SJSA1 (cell line): ENCODE results near the gene NR4A3. TPM values are rescaled to one million over a fixed set of nuclear protein-coding genes. Genes with fewer than 3 reads are reported as not detected.

Source experiments
- DNase-seq, 2 experiments: peaks; one replicate each; pipeline ENCODE4 v3.0.0-alpha.2; 2015 to 2020; ENCODE audit warnings: low spot score in 2 of 2, low read depth in 1 of 2
- H3K27ac ChIP-seq: fragments of 250-450 bp; sonication (Bioruptor Pico); 2 replicates; pipeline ENCODE4 v1.5.1; 2020; ENCODE audit warnings: mild to moderate bottlenecking, moderate library complexity
- H3K27me3 ChIP-seq: fragments of 250-450 bp; sonication (Bioruptor Pico); replicated peaks from 2 replicates; pipeline ENCODE4 v1.5.1; 2020; ENCODE audit warnings: mild to moderate bottlenecking, moderate library complexity
- H3K36me3 ChIP-seq: fragments of 250-450 bp; sonication (Bioruptor Pico); 2 replicates; pipeline ENCODE4 v1.5.1; 2020; ENCODE audit warnings: mild to moderate bottlenecking
- H3K4me1 ChIP-seq: fragments of 250-450 bp; sonication (Bioruptor Pico); replicated peaks from 2 replicates; pipeline ENCODE4 v1.6.1; 2021; ENCODE audit warnings: mild to moderate bottlenecking
- H3K4me3 ChIP-seq: fragments of 250-450 bp; sonication (Bioruptor Pico); 2 replicates; pipeline ENCODE4 v1.5.1; 2020; ENCODE audit warnings: mild to moderate bottlenecking
- H3K9me3 ChIP-seq: fragments of 250-450 bp; sonication (Bioruptor Pico); replicated peaks from 2 replicates; pipeline ENCODE4 v1.5.1; 2020; ENCODE audit warnings: mild to moderate bottlenecking
- total RNA-seq: library from RNA; depleted of rRNA; stranded (reverse); fragments of >200 nt; shearing (Covaris generic); gene quantifications from 2 replicates; pipeline ENCODE4 v1.2.3, GENCODE V29; 2014; rRNA removed

Gene NR4A3
- total RNA-seq, 1 experiment from 2014 or later, result 0.24 TPM

DNA sequence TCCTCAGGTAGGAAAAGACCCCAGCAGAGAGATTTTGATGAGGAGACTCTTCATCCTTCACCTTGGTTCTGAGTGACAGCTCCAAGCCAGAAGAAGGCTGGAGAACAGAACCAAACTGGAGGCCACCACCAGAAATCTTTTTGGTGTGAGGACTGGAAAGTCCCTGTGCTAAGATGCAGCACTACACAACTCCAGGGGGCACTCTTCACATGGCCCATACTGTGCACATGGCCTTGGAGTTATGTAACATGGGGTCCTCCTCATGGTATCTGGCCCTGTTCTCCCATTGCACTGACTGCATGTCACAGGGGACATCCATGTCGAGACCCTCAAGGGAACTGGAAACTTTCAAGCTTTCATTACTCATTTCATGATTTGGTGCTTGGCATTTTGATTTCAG is 67.4 kb downstream of the NR4A3 start:
- no peak overlapping the region for H3K4me3 ChIP-seq
- peaks cover 6% of the 10 kb centered on the region; the same call in 1 of the 2 replicates for H3K27me3 ChIP-seq
- 0 out of 2 replicates have a peak, but pooled peaks cover 2% of the 10 kb centered on the region for H3K9me3 ChIP-seq
- no peak for DNase-seq
- H3K27ac ChIP-seq, result no peak overlapping the region
- no peaks in the 10 kb centered on the region for H3K4me1 ChIP-seq
- no peaks in the 10 kb centered on the region for H3K36me3 ChIP-seq

DNA sequence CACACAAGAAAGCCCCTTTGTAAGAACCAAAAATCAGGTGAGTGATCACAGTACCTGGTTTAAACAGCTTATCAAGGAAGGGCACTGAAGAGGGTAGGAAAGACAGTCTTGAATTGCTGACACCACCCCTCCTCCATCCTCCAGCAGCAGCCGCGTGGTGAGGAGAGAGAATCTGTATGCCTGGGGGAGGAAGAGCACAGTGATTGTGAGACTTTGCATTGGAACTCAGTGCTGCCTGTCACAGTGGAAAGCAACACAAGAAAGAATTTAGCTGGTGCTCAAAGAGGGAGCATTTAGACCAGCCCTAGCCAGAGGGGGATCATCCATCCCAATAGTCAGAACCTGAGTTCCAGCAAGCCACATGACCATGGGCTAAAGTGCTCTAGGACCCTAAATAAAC is 73.1 kb downstream of the NR4A3 start:
- Histone ChIP-seq H3K27me3 (peaks cover 18% of the 10 kb centered on the region; the same call in 1 of the 2 replicates), H3K36me3 (no peaks in the 10 kb centered on the region), H3K9me3 (0 out of 2 replicates have a peak, but pooled peaks cover 2% of the 10 kb centered on the region), H3K4me1 (no peaks in the 10 kb centered on the region), H3K27ac (no peak overlapping the region), H3K4me3 (no peak overlapping the region)
- no peak for DNase-seq

DNA sequence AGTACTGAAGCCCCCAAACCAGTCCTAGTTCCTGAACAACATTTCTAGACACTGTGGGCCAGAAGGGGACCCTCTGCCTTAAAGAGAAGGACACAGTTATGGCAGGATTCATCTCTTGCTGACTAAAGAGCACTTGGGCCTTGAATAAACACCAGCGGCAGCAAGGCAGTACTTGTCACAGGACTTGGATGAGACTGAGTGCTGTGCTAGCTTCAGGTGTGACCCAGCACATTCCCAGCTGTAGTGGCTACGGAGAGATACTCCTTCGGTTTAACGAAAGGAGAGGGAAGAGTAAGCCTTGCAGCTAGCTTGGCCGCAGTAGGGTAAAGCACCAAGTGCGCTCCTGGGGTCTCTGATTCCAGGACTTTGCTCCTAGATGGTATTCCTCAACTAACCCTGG is 73.8 kb downstream of the NR4A3 start:
- DNase-seq, result no peak
- Histone ChIP-seq H3K36me3 (no peaks in the 10 kb centered on the region), H3K27me3 (peaks cover 18% of the 10 kb centered on the region; the same call in 1 of the 2 replicates), H3K4me3 (no peak overlapping the region), H3K27ac (no peak overlapping the region), H3K4me1 (no peaks in the 10 kb centered on the region), H3K9me3 (no peaks in the 10 kb centered on the region)

DNA sequence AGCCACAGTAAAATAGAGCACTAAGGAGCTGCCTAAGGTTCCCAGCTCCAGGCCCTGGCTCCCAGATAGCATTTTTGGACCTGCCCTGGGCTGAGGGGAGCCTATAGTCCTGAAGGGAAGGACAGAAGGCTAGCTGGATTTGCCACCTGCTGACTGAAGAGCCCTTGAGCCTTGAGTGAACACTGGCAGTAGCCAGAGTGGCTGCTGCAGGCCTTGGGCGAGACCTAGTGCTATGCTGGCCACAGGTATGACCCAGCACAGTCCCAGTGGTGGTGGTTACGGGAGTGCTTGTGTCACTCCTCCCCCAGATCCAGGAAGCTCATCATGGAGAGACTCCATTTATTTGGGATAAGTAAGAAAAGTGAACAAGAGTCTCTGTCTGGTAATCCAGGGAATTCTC is 74.4 kb downstream of the NR4A3 start:
- H3K27ac ChIP-seq, result no peak overlapping the region
- H3K9me3 ChIP-seq, result no peaks in the 10 kb centered on the region
- no peak for DNase-seq
- no peak overlapping the region for H3K4me3 ChIP-seq
- H3K4me1 ChIP-seq, result no peaks in the 10 kb centered on the region
- no peaks in the 10 kb centered on the region for H3K36me3 ChIP-seq
- H3K27me3 ChIP-seq, result peaks cover 18% of the 10 kb centered on the region; the same call in 1 of the 2 replicates

DNA sequence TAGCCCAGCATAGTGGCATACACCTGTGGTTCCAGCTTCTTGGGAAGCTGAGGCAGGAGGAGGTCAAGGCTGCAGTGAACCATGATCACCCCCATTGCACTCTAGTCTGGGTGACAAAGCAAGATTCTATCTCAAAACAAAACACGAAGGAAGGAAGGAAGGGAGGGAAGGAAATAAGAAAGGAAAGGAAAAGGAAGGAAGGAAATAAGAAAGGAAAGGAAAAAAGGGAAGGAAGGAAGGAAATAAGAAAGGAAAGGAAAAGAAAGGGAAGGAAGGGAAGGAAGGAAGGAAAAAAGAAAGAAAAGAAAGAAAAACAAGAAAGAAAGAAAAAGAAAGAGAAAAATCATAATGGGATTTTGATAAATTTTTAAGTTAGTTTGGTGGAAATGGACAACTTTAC is 81.7 kb downstream of the NR4A3 start:
- Histone ChIP-seq H3K27me3 (0 out of 2 replicates have a peak, but pooled peaks cover 5% of the 10 kb centered on the region), H3K9me3 (no peaks in the 10 kb centered on the region), H3K27ac (no peak overlapping the region), H3K4me1 (peaks cover 11% of the 10 kb centered on the region; the same call in 1 of the 2 replicates), H3K36me3 (peaks cover 5% of the 10 kb centered on the region), H3K4me3 (no peak overlapping the region)
- no peak for DNase-seq

DNA sequence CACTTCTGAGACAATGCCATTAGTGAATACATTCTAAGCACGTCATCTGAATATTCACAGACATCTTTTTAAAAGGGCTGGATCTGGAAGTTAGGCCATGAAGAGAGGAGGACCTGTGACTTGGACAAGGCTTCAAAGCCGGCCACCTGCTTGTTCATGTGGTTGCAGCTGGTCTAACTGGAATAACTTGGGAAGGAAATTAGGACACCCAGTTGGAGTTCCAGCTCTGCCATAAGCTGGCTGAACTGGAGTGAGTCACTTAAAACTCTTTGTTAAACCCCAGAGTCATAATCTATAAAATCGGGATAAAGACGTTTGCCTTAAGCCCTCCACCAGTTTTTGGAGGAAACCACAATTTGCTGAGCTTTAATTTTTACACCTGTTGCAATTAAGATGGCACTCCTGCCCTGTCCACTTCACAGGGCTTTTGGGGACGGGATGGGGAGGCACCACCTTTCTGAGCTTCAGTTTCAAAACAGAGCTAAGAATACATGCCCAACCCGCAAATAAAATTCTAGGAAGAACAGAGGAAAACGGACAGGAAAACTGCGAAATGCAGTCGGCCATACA is 84.2 kb downstream of the NR4A3 start:
- Histone ChIP-seq H3K27ac (no peak overlapping the region), H3K27me3 (no peaks in the 10 kb centered on the region), H3K9me3 (no peaks in the 10 kb centered on the region), H3K4me1 (peaks cover 11% of the 10 kb centered on the region; the same call in 1 of the 2 replicates), H3K4me3 (peak overlapping the region; percentile 98), H3K36me3 (peaks cover 5% of the 10 kb centered on the region)
- DNase-seq, result no peak

DNA sequence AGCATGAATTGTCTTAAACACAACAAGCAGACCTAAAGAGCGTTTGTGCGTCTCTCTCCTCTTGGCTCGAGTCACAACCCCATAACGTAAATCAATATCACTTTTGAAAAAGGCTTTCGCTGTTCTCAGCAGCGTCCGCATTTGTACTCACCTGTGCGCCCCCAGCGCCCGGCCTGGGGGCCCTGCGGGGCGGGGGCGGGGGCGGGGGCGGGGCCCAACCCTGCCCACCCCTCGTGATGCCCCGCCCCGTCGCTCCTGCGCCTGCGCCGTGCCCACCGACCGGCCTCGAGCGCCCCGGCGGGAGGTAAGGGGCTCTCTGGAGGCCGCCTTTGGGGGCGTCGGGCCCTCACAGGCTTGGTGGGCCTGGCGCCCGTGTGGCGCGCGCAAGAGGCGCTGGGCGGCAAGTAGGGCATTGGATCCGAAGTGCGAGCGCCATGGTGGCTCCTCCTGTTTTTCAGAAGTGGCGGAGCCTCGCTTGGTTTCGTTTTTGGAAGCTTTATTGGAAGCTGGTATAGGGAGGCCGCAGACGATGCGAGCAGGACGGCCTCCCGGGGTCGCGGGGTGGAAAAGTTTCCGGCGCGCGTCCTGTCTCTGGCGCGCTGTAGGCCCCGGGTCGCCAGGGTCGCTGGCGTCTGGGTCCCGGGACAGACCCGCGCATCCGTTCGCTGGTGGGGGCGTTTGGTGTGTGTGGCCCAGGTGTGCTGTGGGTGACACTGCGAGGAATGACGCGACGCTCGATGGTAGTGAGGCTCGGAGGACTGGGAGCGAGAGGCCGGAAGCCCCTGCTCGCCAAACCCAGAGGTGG is 84.9 kb downstream of the NR4A3 start, which contains the start of gene STX17:
Gene STX17, plus strand, starts transcription at position 252 of the 805 bp plus-strand sequence. CDS start 8,586 bp downstream, outside the sequence.
- Histone ChIP-seq H3K36me3 (peaks cover 5% of the 10 kb centered on the region), H3K27me3 (no peaks in the 10 kb centered on the region), H3K4me3 (peak within 1 kb of the TSS; percentile 98), H3K4me1 (peaks cover 11% of the 10 kb centered on the region; the same call in 1 of the 2 replicates), H3K9me3 (no peaks in the 10 kb centered on the region), H3K27ac (peak within 1 kb of the TSS; percentile 96)
- peak; percentile 66 to 90 for DNase-seq

DNA sequence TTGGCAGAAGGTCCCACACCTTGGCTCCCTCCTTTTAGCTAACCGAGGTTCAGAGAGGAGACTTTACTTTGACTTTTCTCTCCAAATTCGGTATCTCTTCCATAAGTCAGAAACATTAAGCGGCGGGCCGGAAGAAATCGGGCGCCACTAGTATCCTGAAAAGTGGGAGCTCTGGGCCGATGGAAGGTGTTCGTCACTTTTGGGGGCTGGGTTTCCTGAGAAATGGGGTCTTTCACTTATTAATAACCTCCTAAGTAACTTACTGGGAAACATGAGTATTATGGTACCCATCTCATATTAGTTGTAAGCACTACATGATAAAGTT is 85.5 kb downstream of the NR4A3 start:
- Histone ChIP-seq H3K27me3 (no peaks in the 10 kb centered on the region), H3K9me3 (no peaks in the 10 kb centered on the region), H3K4me1 (peaks cover 11% of the 10 kb centered on the region; the same call in 1 of the 2 replicates), H3K27ac (peak overlapping the region; percentile 96), H3K4me3 (peak overlapping the region; percentile 98), H3K36me3 (peaks cover 5% of the 10 kb centered on the region)
- DNase-seq, result no peak

DNA sequence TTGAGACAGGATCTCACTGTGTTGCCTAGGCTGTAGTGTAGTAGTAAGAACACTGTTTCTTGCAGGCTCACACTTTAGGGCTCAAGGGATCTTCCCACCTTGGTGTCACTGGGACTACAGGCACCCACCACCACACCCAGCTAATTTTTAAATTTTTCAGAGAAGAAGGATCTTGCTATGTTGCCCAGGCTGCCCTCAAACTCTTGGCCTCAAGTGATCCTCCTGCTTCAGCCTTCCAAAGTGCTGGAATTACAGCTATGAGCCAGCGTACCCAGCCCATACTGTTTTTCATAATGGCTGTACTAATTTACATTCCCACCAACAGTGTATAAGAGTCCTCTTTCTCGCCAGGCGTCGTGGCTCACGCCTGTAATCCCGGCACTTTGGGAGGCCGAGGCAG is 89.9 kb downstream of the NR4A3 start:
- H3K27ac ChIP-seq, result no peak overlapping the region
- peaks cover 7% of the 10 kb centered on the region; the same call in 1 of the 2 replicates for H3K4me1 ChIP-seq
- no peak overlapping the region for H3K4me3 ChIP-seq
- DNase-seq, result no peak
- H3K27me3 ChIP-seq, result no peaks in the 10 kb centered on the region
- peaks cover 15% of the 10 kb centered on the region for H3K36me3 ChIP-seq
- H3K9me3 ChIP-seq, result no peaks in the 10 kb centered on the region

Other genes starting within 250 kb of the NR4A3 start
- 10.9 and 16.1 TPM in 2 replicates for gene STX17, start 84.8 kb downstream of the NR4A3 start, total RNA-seq